GM18507 (cell line): ENCODE data around the gene GRID1.

ENCODE experiments used
- DNase-seq: peaks from one replicate; pipeline ENCODE4 v3.0.0; 2011; ENCODE audit warnings: low read depth; ENCODE audit not compliant: insufficient read length; ENCODE audit errors: extremely low spot score
- FAIRE-seq: peaks from 2 replicates; lab custom pipeline; 2011; peaks lifted over from hg19 to GRCh38; lab: Jason Lieb, UNC

GRID1 gene

GRCh38 chr10:86068231-86069054, 298.2 kb downstream of the GRID1 start:
- no peak for FAIRE-seq
- DNase-seq, result no peak

- DNase-seq (no peak), FAIRE-seq (no peak)
These were observed 299.1 kb downstream of the GRID1 start for GRCh38 chr10:86067436-86068050.

- no peak for FAIRE-seq
- no peak for DNase-seq
These were observed 299.9 kb downstream of the GRID1 start for GRCh38 chr10:86066696-86067095.

GRCh38 chr10:86065711-86066251, 300.8 kb downstream of the GRID1 start:
- no peak for FAIRE-seq

GRCh38 chr10:86064931-86065662, 301.5 kb downstream of the GRID1 start:
- FAIRE-seq (no peak), DNase-seq (no peak)

More at GRCh38 chr10:86065711-86066251, 300.8 kb downstream of the GRID1 start:
- no peak for DNase-seq

GRCh38 chr10:86064219-86064618, 302.4 kb downstream of the GRID1 start:
- FAIRE-seq, result no peak

GRCh38 chr10:86063341-86063740, 303.3 kb downstream of the GRID1 start:
- no peak for FAIRE-seq
- no peak for DNase-seq

More at GRCh38 chr10:86064219-86064618, 302.4 kb downstream of the GRID1 start:
- no peak for DNase-seq

GRCh38 chr10:86062647-86063145, 303.9 kb downstream of the GRID1 start:
- DNase-seq (no peak), FAIRE-seq (no peak)

- FAIRE-seq (no peak), DNase-seq (no peak)
These were observed 304.4 kb downstream of the GRID1 start for GRCh38 chr10:86062198-86062550.

GRCh38 chr10:86061278-86062197, 305.1 kb downstream of the GRID1 start:
- DNase-seq (no peak), FAIRE-seq (no peak)

- DNase-seq (no peak), FAIRE-seq (no peak)
These were observed 306.0 kb downstream of the GRID1 start for GRCh38 chr10:86060386-86061277.

GRCh38 chr10:86059892-86060291, 306.7 kb downstream of the GRID1 start:
- no peak for DNase-seq
- FAIRE-seq, result no peak

- FAIRE-seq, result no peak
- DNase-seq, result no peak
These were observed 307.6 kb downstream of the GRID1 start for GRCh38 chr10:86058964-86059363.

GRCh38 chr10:86057708-86058107, 308.9 kb downstream of the GRID1 start:
- FAIRE-seq (no peak), DNase-seq (no peak)

- DNase-seq (no peak), FAIRE-seq (no peak)
These were observed 309.9 kb downstream of the GRID1 start for GRCh38 chr10:86056672-86057071.

- DNase-seq, result no peak
- no peak for FAIRE-seq
These were observed 310.7 kb downstream of the GRID1 start for GRCh38 chr10:86055928-86056327.

GRCh38 chr10:86053675-86054074, 312.9 kb downstream of the GRID1 start:
- FAIRE-seq (no peak), DNase-seq (no peak)

- DNase-seq, result no peak
These were observed 315.0 kb downstream of the GRID1 start for GRCh38 chr10:86051586-86051985.

More at GRCh38 chr10:86051586-86051985, 315.0 kb downstream of the GRID1 start:
- FAIRE-seq, result no peak
